PC-9 (cell line): ENCODE data around the gene HCAR1. TPM values are rescaled to one million over a fixed set of nuclear protein-coding genes. Genes with fewer than 3 reads are reported as not detected.

Experiments used
- BruUV-seq: library from RNA; stranded (reverse); fragments of 400-500 nt; replicated peaks from 2 replicates; lab custom pipeline; 2021; lab: Mats Ljungman, UMichigan
- CTCF ChIA-PET: fragments of 300-600 bp; sonication (Branson Sonifier 250); formaldehyde crosslinking; loops from one replicate; lab custom pipeline; 2022; ENCODE audit warnings: antibody characterized with exemption; lab: Charles Lee
- POLR2A ChIA-PET: fragments of 300-600 bp; sonication (Branson Sonifier 250); formaldehyde crosslinking; loops from one replicate; lab custom pipeline; 2022; ENCODE audit warnings: antibody characterized with exemption; ENCODE audit not compliant: unreplicated experiment; lab: Charles Lee
- DNase-seq, 2 experiments: peaks; one replicate each; pipeline versions ENCODE4 v3.0.0 to v3.0.0-alpha.2; 2015 to 2022; ENCODE audit warnings: mixed read lengths in 1 of 2
- H2AFZ ChIP-seq: fragments of 200-600 bp; sonication (generic); 2 replicates; pipeline ENCODE4 v1.8.1; 2017; ENCODE audit warnings: antibody characterized with exemption
- H3F3A ChIP-seq: fragments of 200-600 bp; sonication (generic); 2 replicates; pipeline ENCODE4 v1.8.1; 2017; ENCODE audit warnings: antibody characterized with exemption, mild to moderate bottlenecking, low read depth; ENCODE audit not compliant: insufficient read depth
- H3K27ac ChIP-seq: fragments of 200-600 bp; sonication (generic); 2 replicates; pipeline ENCODE4 v1.6.1; 2016; ENCODE audit warnings: mixed run types
- H3K27me3 ChIP-seq: fragments of 200-600 bp; sonication (generic); 2 replicates; pipeline ENCODE4 v1.6.1; 2016; ENCODE audit warnings: low read depth, mixed run types; ENCODE audit not compliant: insufficient read depth
- H3K36me3 ChIP-seq: fragments of 200-600 bp; sonication (generic); 2 replicates; pipeline ENCODE4 v1.6.1; 2016; ENCODE audit warnings: low read depth, mixed run types
- H3K4me1 ChIP-seq: fragments of 200-600 bp; sonication (generic); replicated peaks from 2 replicates; pipeline ENCODE4 v1.6.1; 2016; ENCODE audit warnings: mixed run types; ENCODE audit not compliant: insufficient read depth
- H3K4me2 ChIP-seq: fragments of 200-600 bp; sonication (generic); 2 replicates; pipeline ENCODE4 v1.6.1; 2017; ENCODE audit warnings: mixed run types
- H3K4me3 ChIP-seq: fragments of 200-600 bp; sonication (generic); 2 replicates; pipeline ENCODE4 v1.6.1; 2016; ENCODE audit warnings: mixed run types
- H3K79me2 ChIP-seq: fragments of 200-600 bp; sonication (generic); 2 replicates; pipeline ENCODE4 v1.6.1; 2017; ENCODE audit warnings: low read depth, mixed run types
- H3K9me2 ChIP-seq: fragments of 200-600 bp; sonication (generic); 2 replicates; pipeline ENCODE4 v1.8.1; 2017; ENCODE audit warnings: mild to moderate bottlenecking; ENCODE audit not compliant: insufficient read depth
- H3K9me3 ChIP-seq: fragments of 200-600 bp; sonication (generic); 2 replicates; pipeline ENCODE4 v1.8.1; 2016; ENCODE audit warnings: low read depth; ENCODE audit not compliant: insufficient read depth
- H4K20me1 ChIP-seq: fragments of 200-600 bp; sonication (generic); 2 replicates; pipeline ENCODE4 v1.8.1; 2017; ENCODE audit not compliant: insufficient read depth
- EZH2 ChIP-seq: fragments of 200-600 bp; sonication (generic); IDR thresholded peaks from 2 replicates; pipeline ENCODE4 v1.8.0; 2017; ENCODE audit warnings: antibody characterized with exemption, low read depth
- intact Hi-C: fragments of 100-400 bp; cut with micrococcal nuclease; formaldehyde crosslinking; loops from one replicate; pipeline ENCODE4 v1.10.0; 2022; ENCODE audit not compliant: unreplicated experiment
- total RNA-seq: library from RNA; stranded (reverse); gene quantifications from 2 replicates; pipeline ENCODE4 v1.2.3, GENCODE V29; 2021
- TF ChIP-seq, protein P1 (sequence below): fragments of 200-600 bp; sonication (generic); conservative IDR thresholded peaks from 2 replicates; pipeline ENCODE4 v1.6.1; 2017; ENCODE audit warnings: mixed run types, antibody characterized with exemption, mild to moderate bottlenecking, moderate library complexity

HCAR1 gene
- total RNA-seq, 1 experiment from 2014 or later, result 5.2 TPM

DNA sequence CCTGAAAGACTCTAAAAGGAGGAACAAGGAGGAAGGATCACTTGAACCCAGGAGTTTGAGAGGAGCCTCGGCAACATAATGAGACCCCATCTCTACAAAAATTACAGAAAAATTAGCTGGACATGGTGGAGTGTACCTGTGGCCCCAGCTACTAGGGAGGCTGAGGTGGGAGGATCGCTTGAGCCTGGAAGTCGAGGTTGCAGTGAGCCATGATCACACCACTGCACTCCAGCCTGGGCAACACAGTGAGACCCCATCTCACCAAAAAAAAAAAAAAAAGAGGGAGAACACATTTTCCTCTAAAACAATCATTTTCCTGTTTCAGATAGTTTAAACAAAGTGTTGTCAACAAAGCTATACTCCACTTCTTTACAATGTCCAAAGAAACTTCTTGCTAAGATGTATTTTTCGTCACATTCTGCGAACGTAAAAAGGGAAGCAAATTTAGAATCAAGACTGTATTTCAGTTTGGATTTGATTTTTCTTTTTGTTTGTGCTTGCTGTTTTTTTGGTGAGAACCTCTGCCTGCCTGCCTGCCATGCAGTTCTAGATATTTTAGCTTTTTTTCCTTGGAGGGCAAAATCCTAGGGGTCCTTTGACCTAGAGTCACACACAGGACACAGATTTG lies 5.1 kb downstream of the HCAR1 start:
- TF ChIP-seq, protein P1, sequence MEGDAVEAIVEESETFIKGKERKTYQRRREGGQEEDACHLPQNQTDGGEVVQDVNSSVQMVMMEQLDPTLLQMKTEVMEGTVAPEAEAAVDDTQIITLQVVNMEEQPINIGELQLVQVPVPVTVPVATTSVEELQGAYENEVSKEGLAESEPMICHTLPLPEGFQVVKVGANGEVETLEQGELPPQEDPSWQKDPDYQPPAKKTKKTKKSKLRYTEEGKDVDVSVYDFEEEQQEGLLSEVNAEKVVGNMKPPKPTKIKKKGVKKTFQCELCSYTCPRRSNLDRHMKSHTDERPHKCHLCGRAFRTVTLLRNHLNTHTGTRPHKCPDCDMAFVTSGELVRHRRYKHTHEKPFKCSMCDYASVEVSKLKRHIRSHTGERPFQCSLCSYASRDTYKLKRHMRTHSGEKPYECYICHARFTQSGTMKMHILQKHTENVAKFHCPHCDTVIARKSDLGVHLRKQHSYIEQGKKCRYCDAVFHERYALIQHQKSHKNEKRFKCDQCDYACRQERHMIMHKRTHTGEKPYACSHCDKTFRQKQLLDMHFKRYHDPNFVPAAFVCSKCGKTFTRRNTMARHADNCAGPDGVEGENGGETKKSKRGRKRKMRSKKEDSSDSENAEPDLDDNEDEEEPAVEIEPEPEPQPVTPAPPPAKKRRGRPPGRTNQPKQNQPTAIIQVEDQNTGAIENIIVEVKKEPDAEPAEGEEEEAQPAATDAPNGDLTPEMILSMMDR, result no peak
- no peak for TF ChIP-seq EZH2
- Histone ChIP-seq H3F3A (peaks cover 31% of the 10 kb centered on the region), H3K27ac (peak overlapping the region; percentile 84), H4K20me1 (no peaks in the 10 kb centered on the region), H3K36me3 (no peaks in the 10 kb centered on the region), H3K9me2 (no peaks in the 10 kb centered on the region), H3K4me2 (peak overlapping the region; percentile 76), H3K4me1 (peaks cover 33% of the 10 kb centered on the region), H3K27me3 (no peaks in the 10 kb centered on the region), H2AFZ (no peak overlapping the region), H3K9me3 (no peaks in the 10 kb centered on the region), H3K4me3 (peak overlapping the region; percentile 77; the same call in 1 of the 2 replicates), H3K79me2 (peaks cover 63% of the 10 kb centered on the region)
- BruUV-seq, result TSS peak; percentile 11
- intact Hi-C loops, result loop anchor here (5.0 kb wide), 1 partner anchor 48 kb away; no protein-coding TSS in a partner anchor
- DNase-seq, result no peak
- CTCF ChIA-PET, result interaction anchor here (0.6 to 0.7 kb wide), 2 partner anchors 8 to 436 kb away, joined by 7 to 11 read pairs; no protein-coding TSS in a partner anchor
- POLR2A ChIA-PET, result no interaction called here

DNA sequence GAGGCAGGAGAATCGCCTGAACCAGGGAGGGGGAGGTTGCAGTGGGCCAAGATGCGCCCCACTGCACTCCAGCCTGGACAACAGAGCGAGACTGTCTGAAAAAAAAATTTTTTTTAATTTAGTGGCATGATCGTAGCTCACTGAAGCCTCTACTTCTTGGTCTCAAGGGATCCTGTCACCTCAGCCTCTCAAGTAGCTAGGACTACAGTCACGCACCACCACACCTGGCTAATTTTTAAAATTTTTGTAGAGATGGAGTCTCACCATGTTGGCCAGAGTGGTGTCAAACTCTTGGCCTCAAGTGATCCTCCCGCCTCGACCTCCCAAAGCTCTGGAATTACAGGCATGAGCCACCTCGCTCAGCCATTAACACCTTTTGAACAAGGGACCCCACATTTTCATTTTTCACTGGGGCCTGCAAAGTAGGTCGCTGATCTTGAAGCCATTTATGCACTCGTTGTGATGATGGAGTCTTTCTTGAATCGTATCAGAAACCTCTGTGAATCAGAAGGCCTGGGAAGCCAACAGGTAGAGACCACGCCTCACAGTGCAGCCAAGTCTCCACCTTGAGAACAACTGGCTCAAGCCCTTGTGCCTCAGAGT lies 5.9 kb downstream of the HCAR1 start:
- H3K9me2 ChIP-seq, result no peaks in the 10 kb centered on the region
- POLR2A ChIA-PET, result no interaction called here
- peaks cover 54% of the 10 kb centered on the region for H3K79me2 ChIP-seq
- BruUV-seq, result no TSS peak
- no peak overlapping the region for H3K4me3 ChIP-seq
- no peak overlapping the region for H2AFZ ChIP-seq
- H3K27ac ChIP-seq, result peak overlapping the region; percentile 84; the same call in 1 of the 2 replicates
- H4K20me1 ChIP-seq, result no peaks in the 10 kb centered on the region
- intact Hi-C loops, result loop anchor here (5.0 kb wide), 1 partner anchor 47 kb away; no protein-coding TSS in a partner anchor
- H3F3A ChIP-seq, result peaks cover 36% of the 10 kb centered on the region
- peak overlapping the region; percentile 76 for H3K4me2 ChIP-seq
- H3K4me1 ChIP-seq, result peaks cover 36% of the 10 kb centered on the region
- CTCF ChIA-PET, result interaction anchor here (0.6 to 0.7 kb wide), 2 partner anchors 9 to 437 kb away, joined by 7 to 11 read pairs; no protein-coding TSS in a partner anchor
- H3K9me3 ChIP-seq, result no peaks in the 10 kb centered on the region
- no peaks in the 10 kb centered on the region for H3K27me3 ChIP-seq
- H3K36me3 ChIP-seq, result no peaks in the 10 kb centered on the region
- TF ChIP-seq EZH2, result no peak
- TF ChIP-seq, protein P1, result no peak
- DNase-seq, result no peak

DNA sequence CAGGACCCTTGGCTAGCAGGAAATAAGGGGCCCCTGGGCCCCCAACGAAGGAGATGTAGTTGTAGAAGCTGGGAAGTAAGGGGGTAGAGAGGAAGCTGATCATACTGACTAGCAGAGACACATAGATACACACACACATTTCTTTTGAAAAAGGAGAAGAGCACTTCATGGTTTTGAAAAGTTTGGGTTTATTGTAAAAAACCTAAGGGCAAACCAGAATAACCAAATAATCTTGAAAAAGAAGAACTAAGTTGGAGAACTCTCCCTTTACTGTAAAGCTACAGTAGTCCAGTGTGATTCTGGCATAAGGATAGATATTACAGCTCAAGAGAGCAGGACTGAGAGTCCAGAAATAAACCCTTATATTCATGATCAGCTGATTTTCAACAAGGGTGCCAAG lies 8.3 kb downstream of the HCAR1 start:
- Histone ChIP-seq H3K9me2 (no peaks in the 10 kb centered on the region), H3K36me3 (no peaks in the 10 kb centered on the region), H3K27ac (no peak overlapping the region), H3K79me2 (peaks cover 31% of the 10 kb centered on the region), H3K4me3 (no peak overlapping the region), H3K4me1 (peaks cover 29% of the 10 kb centered on the region), H3K27me3 (no peaks in the 10 kb centered on the region), H2AFZ (no peak overlapping the region), H3K4me2 (no peak overlapping the region), H3K9me3 (no peaks in the 10 kb centered on the region), H4K20me1 (no peaks in the 10 kb centered on the region), H3F3A (peaks cover 30% of the 10 kb centered on the region)
- intact Hi-C loops, result no loop called here
- ChIA-PET POLR2A (no interaction called here), CTCF (no interaction called here)
- TF ChIP-seq, protein P1, result no peak
- no peak for TF ChIP-seq EZH2
- no TSS peak for BruUV-seq
- DNase-seq, result no peak
